NCI-H1930 (cell line): ENCODE measurements around the gene B4GALT2.

Experiments
- DNase-seq, 2 experiments: peaks; one replicate each; lab custom pipeline; 2025; lab: John Stamatoyannopoulos, UW

Gene B4GALT2, protein sequence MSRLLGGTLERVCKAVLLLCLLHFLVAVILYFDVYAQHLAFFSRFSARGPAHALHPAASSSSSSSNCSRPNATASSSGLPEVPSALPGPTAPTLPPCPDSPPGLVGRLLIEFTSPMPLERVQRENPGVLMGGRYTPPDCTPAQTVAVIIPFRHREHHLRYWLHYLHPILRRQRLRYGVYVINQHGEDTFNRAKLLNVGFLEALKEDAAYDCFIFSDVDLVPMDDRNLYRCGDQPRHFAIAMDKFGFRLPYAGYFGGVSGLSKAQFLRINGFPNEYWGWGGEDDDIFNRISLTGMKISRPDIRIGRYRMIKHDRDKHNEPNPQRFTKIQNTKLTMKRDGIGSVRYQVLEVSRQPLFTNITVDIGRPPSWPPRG

DNA sequence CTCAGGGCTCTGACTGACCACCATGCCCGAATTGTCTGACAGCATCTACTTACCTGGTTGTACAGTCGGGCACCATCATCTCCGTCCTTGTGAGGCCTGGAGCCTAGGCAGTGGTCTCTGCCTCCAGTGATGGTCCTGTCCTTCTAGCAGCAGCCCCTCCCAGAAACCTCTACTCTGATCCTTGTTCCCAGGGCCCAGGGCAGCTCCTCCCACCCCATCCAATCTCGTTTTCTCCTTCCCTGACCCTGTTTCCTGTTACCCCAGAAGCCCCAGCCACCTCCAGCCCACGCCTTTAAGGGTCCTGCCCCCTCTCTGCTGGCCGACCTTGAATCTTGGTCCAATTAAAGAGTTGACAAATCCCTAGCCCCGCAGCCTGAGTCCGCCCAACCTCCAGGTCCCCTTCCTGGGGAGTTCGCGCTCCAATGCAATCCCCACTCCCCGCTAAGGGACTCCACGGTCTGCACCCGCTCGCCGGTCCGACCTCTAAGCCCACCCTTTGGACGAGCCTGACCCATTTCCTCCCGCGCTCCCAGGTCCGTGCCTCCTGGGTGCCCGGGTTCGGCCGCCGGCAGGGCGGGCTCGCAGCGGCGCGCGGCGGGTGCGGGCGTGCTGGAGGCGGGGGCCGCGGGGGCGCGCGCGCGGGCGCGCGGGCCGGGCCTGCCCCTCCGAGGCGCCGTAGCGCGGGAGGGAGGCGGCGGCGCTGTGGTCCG lies at the start of gene B4GALT2:
Gene B4GALT2 (plus strand): TSS at position 660 of the 710 bp plus-strand sequence. CDS start 1,951 bp downstream, outside the sequence.
- peak in 1 of 2 experiments; percentile 45 for DNase-seq

DNA sequence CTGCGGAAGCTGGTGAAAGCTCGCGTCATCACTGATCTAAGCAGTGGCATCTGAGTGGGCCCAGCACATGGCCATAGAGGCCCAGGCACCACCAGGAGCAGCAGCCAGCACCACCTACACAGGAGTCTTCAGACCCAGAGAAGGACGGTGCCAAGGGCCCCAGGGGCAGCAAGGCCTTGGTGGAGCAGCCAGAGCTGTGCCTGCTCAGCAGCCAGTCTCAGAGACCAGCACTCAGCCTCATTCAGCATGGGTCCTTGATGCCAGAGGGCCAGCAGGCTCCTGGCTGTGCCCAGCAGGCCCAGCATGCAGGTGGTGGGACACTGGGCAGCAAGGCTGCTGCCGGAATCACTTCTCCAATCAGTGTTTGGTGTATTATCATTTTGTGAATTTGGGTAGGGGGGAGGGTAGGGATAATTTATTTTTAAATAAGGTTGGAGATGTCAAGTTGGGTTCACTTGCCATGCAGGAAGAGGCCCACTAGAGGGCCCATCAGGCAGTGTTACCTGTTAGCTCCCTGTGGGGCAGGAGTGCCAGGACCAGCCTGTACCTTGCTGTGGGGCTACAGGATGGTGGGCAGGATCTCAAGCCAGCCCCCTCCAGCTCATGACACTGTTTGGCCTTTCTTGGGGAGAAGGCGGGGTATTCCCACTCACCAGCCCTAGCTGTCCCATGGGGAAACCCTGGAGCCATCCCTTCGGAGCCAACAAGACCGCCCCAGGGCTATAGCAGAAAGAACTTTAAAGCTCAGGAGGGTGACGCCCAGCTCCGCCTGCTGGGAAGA lies 48.7 kb upstream of the B4GALT2 start:
- DNase-seq: no peak

DNA sequence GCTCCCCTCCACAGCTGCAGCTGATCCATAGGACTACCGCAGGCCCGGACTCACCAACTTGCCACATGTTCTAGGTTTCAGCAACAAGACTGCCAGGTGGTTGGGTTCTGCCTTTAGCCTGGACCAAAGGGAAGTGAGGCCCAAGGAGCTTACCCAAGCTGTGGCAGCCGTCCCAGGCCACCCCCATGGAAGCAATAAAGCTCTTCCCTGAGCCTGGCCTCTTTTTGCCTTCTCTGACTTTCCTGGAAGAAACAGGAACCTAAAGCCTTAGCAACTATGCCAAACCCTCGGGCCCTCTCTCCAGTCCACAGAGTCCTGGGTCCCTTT lies 48.1 kb upstream of the B4GALT2 start:
- DNase-seq: no peak

DNA sequence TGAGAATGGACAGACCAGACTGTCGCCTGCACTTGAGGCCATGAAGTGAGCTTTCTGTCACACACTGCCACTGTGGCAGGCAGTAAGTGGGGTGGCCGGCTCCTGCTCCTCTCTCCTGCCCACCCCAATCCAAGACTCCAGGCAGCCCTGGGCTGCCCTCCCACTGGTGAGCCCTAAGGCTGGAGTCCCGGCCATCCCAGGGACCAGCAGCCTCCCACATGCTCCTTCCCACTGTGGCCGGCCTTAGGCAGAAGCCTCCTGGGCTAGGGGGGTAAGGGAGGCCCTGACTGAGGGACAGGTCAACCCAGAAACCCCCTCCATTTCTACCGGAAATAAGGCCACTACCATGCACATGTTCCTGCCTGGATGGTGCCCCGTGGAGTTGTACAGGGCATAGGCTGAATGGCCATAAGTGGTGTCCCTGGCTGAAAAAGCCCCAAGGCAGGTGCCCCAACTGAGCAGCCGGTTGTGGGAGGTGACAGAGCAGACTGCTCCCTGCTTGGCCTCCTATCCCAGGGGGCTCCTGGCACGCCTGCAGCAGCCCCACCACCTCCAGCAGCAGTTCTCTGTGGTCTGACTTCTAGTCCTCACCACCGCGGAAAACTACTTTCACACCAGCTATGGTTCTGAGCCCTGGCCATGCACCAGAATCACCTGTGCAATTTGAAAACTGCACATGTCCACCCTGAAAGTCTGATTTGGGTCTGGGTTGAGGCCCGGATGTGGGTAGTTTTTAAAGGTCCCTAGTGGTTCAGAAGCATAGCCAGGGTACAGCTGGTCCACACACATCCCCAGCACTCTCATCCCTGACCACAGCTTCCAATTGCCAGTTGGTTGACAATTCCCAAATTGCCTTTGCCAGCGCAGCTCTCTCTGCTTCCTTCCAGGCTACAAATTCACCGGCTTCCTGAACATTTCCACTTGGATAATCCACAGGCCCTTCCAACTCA lies 47.0 kb upstream of the B4GALT2 start:
- no peak for DNase-seq

DNA sequence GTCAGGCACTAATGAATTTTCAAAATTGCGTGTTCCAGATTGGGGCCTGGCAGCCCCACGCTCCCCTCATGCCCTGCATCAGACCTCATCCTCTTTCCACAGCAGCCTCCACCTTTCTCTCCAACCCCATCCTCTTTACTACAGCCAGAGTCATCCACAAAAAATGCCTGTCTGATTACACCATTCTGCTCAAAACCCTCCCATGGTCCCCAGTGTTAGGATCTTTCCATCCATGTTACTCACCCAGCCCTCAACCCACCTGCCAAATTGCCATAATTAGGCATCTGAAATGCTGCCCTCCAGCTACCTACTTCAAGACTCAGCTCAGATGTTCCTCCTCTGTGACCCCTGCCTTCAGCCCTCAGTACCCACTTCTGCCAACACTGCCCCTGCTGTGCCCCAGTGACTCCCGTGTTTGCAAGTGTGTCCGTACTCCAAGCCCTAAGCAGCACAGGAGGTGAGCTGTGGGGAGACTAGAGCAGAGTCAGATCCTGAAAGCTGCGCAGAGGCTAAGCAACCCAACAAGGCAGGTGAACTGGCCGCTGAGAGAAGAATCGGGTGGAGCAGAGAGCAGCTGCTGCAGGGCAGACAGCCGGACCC lies 46.1 kb upstream of the B4GALT2 start:
- DNase-seq: no peak

DNA sequence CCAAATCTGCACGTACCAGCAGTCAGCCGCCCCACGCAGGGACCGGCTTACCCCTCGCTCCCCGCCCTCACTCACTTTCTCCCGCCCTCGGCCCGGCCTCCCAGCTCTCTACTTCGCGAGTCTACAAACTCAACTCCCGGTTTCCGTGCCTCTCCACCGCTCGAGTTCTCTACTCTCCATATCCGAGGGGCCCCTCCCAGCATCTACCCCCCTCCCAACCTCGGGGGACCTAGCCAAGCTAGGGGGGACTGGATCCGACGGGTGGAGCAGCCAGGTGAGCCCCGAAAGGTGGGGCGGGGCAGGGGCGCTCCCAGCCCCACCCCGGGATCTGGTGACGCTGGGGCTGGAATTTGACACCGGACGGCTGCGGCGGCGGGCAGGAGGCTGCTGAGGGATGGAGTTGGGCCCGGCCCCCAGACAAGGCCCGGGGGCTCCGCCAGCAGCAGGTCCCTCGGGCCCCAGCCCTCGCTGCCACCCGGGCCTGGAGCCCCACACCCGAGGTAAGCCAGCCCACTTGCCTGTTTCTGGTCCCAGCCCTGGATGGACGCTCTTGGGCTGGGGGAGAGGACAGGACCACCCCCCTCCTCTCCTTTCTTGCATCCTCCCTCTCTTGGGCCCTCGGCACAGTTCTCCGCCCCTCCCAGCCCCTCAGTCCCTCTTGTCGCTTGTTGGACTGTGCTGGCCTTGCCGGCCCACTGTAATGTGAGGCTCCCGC lies 45.5 kb upstream of the B4GALT2 start, which contains the start of gene ARTN:
Gene ARTN (plus strand): TSS at position 416 of the 715 bp plus-strand sequence. CDS start 1,856 bp downstream, outside the sequence.
- DNase-seq: peak; percentile 22 to 36

DNA sequence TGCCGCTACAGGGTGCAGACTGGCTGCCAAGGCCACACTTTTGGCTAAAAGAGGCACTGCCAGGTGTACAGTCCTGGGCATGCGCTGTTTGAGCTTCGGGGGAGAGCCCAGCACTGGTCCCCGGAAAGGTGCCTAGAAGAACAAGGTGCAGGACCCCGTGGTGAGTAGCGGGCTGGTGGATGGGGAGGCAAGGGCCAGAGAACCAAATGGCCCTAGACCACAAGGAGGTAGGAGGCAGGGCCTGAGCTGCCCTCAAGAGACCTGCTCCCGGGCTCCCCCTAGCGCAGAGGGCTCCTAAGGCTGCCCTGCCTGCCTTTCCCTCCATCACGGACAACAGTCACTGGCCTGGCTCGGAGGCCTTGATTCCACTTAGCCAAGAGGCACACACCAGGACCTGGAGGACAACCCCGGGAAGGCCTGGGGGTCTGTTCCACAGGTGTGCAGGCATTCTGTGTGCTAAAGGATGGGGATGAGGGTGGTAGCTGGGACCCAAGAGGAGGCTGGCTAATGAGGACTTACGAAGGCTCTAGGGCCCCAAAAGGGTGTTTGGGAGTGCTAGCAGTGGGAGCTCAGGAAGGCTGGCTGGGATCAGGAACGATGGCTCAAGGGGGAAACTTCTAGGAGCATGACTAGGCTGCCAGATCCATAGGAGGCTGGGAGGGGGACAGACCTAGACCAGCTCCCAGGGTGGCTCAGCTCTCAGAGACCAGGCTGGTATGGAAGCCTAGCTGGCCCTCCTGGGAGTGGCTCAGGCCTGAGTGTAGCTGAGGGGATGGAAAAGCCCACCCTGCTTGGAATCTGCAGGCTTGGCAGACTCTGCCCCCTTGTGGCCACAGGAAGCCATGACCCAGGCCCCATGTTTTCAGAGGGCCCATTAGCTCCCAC lies 44.7 kb upstream of the B4GALT2 start:
- DNase-seq: peak; percentile 20 to 60

DNA sequence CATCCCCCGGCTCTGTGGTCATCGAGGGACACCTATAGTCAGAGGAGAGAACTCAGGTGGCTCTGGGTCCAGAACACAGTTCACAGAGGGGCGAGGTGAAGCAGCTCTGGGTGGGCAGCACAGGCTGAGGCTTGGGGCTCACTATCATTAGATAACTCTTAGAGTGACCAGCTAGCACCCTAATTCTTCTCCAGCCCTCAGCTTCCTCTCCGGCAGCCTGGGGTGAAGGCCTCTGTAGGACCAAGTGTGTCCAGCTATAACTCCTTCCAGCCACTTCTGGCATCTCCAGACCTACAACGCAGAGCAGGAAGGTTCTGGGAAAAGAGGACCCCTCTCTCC lies 44.1 kb upstream of the B4GALT2 start:
- DNase-seq: no peak

DNA sequence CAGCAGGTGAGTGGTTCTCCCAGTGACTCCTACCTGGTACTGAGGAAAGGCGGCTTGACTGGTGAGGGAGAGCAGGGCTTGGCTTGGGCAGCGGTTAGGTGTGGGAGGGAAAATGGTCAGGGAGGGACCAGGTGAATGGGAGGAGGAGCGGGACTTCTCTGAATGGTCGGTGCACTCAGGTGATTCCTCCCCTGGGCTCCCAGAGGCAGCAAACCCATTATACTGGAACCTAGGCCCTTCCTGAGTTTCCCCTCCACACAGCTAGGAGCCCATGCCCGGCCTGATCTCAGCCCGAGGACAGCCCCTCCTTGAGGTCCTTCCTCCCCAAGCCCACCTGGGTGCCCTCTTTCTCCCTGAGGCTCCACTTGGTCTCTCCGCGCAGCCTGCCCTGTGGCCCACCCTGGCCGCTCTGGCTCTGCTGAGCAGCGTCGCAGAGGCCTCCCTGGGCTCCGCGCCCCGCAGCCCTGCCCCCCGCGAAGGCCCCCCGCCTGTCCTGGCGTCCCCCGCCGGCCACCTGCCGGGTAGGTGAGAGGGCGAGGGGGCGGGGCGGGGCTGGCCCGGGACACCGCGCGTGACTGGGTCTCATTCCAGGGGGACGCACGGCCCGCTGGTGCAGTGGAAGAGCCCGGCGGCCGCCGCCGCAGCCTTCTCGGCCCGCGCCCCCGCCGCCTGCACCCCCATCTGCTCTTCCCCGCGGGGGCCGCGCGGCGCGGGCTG lies 43.1 kb upstream of the B4GALT2 start:
- DNase-seq: no peak

DNA sequence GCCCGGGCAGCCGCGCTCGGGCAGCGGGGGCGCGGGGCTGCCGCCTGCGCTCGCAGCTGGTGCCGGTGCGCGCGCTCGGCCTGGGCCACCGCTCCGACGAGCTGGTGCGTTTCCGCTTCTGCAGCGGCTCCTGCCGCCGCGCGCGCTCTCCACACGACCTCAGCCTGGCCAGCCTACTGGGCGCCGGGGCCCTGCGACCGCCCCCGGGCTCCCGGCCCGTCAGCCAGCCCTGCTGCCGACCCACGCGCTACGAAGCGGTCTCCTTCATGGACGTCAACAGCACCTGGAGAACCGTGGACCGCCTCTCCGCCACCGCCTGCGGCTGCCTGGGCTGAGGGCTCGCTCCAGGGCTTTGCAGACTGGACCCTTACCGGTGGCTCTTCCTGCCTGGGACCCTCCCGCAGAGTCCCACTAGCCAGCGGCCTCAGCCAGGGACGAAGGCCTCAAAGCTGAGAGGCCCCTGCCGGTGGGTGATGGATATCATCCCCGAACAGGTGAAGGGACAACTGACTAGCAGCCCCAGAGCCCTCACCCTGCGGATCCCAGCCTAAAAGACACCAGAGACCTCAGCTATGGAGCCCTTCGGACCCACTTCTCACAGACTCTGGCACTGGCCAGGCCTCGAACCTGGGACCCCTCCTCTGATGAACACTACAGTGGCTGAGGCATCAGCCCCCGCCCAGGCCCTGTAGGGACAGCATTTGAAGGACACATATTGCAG lies 42.4 kb upstream of the B4GALT2 start:
- peak in 1 of 2 experiments; percentile 22 for DNase-seq

DNA sequence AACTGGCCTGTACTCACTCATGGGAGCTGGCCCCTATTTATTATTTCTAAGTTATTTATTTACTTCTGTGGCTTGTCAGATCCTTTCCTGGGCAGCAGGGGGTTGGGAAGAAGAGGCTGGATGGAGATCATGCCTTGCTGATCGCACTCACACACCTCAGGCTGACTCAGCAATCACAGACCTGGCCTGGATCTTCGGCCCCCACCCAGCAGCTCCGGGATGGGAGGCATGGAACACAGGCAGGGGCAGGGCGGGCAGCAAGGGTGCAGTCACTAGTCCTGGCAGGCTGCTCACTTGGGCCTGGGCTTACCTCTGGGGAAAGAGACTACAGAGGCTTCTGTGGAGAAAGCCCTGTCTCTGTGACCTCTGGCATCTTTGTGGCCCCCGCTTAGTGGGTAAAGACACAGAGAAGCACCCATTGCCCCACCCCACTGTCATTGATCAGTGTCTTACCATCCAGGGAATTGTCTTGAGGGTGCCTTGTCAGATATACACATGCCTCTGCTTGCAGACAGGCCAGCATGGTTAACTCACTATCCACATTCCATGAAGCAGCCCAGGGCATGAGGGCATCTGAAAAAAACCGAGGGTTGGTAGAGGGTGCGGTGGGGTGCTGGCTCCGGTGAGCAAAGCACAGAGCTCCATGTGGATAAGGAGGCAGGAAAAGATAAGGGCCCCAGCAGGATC lies 41.7 kb upstream of the B4GALT2 start:
- DNase-seq: no peak

DNA sequence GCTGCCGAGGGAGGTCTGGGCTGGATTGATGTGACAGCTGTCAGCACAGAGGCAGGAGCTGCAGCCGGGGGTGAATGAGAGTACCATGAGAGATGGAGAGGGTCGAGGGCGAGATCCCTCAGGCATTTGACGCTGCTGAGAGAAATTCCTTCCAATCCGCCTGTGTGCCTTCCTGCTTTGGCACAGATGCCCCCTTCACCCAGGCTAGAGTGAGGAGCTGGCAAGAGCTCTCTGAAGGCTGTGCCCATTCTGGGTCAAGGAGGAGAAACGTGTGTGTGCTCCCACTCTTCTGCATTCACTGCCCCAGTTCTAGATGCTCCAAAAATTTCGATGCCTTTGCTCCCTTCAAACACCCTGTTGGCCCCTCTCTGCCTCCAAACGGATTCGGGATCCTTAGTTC lies 40.6 kb upstream of the B4GALT2 start:
- DNase-seq: no peak

DNA sequence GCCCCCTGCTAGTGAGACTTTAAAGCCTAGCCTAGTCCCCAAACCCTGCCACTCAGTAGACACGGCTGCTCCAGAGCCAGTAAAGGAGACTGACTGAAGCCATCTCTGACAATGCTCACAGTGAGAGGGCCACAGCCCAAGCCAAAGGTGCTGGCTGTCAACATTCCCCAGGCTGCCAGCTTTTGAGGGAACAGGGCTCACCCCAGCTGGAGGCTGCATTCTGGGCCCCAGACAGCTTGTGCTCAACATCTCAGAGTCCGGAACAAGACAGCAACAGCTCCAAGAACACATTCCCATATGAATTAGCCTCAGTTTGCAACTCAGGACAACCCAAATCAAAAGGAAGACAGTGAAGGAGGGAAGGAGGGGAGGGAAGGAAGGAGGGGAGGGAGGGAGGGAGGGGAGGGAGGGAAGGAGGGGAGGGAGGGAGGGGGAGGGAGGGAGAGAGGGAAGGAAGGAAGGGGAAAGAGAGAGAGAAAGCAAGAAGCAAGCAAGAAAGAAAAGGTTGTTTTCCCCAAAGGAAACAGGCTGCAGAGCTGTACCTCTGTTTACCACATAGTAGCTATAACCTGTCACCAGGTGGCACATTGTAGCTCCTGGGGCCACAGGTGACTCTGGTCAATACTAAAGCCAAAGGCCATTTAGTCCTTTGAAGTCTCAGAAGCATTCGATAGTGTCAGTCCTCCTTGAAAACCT lies 40.0 kb upstream of the B4GALT2 start:
- DNase-seq: no peak

DNA sequence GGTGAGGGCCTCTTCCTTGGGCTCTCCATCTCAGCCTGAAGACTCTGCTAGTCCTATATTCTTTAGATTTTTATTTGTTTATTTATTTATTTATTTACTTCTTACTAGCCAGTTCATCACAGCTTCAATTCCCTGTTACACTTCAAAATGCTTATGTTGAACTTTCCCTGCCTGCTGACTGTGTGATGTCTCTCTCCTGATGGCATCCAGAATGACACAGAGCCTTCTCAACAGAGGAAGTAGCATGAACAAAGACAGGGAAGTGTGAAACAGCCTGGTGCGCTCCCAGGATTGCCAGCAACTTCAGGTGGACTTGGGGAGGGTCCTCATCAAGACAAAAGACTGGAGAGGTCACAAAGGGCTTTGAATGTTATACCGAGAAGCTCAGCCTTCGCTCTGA lies 36.6 kb upstream of the B4GALT2 start:
- no peak for DNase-seq

DNA sequence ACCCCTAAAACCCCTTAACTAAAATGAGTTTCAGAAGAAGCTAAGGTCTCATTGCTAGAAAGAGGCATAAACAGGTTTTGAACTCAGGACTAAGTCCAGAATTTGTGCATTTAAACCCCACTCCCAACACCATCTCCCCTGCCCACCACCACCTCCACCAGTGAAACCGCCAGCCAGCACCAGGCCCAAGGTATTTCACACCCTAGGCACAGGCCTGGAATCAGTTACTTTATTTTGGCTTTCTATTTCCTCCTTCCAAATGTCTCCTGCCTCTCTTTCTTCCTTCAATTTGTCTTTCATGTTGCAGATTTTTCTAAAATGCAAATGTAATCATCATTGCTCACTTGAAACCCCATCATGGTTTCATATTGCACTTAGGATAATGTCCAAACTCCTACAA lies 34.1 kb upstream of the B4GALT2 start:
- DNase-seq: no peak

DNA sequence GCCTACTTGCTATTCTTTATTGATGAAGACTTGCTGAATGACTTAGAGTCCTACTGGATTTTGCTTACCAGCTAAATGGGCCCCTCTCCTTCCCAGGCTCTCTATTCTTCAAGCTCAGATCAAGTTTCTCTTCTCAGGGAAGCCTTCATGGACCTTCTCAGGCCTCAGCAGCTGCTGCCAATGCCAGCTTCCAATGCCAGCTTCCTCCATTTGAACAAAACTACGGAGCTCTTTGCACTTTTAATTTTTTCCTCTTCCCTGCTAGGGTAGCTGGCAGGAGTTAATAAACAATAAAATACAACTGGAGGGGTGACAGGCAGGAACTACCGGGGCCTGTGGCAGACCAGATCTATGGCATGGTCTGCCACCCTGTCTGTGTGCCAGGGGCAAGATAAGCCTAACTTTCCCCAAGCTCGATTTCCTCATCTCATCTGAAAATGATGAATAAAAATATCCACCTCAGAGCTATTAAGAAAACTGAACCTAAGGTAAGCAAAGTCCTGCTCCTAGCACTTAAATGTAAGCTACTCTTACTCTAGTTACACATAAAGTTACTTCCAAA lies 33.3 kb upstream of the B4GALT2 start:
- no peak for DNase-seq
